Measurements from ENCODE around the gene THSD7A. TPM values are rescaled to one million over a fixed set of nuclear protein-coding genes. Genes with fewer than 3 reads are reported as not detected.

The THSD7A gene
- total RNA-seq, 1 donor from 2014 or later = 0.35 TPM

GRCh38 chr7:11517853-11518252 lies 314.1 kb downstream of the THSD7A start:
- no peak overlapping the region for H3K4me3 Mint-ChIP-seq (ENCODE audit: unreplicated experiment)

GRCh38 chr7:11516328-11516727 lies 315.7 kb downstream of the THSD7A start:
- DNase-seq (ENCODE audit: low spot score) = no peak
- Mint-ChIP-seq H3K36me3 (ENCODE audit: low read depth) (peaks cover 2% of the 10 kb centered on the region), H3K27ac (ENCODE audit: unreplicated experiment) (no peak overlapping the region), H3K4me3 (ENCODE audit: unreplicated experiment) (no peak overlapping the region), H3K9me3 (ENCODE audit: low read depth) (peaks cover 3% of the 10 kb centered on the region), H3K27me3 (ENCODE audit: low read depth) (no peaks in the 10 kb centered on the region), H3K4me1 (ENCODE audit: low read depth) (no peaks in the 10 kb centered on the region)
- TF ChIP-seq CTCF (IDR thresholded peaks at IDR 0.05) = no peak

More at GRCh38 chr7:11517853-11518252, 314.1 kb downstream of the THSD7A start:
- Mint-ChIP-seq H3K9me3 (ENCODE audit: low read depth) (no peaks in the 10 kb centered on the region), H3K27me3 (ENCODE audit: low read depth) (no peaks in the 10 kb centered on the region), H3K36me3 (ENCODE audit: low read depth) (no peaks in the 10 kb centered on the region), H3K27ac (ENCODE audit: unreplicated experiment) (no peak overlapping the region), H3K4me1 (ENCODE audit: low read depth) (no peaks in the 10 kb centered on the region)
- no peak for TF ChIP-seq CTCF (IDR thresholded peaks at IDR 0.05)
- DNase-seq (ENCODE audit: low spot score) = no peak

- Mint-ChIP-seq H3K36me3 (ENCODE audit: low read depth) (peaks cover 2% of the 10 kb centered on the region), H3K4me1 (ENCODE audit: low read depth) (no peaks in the 10 kb centered on the region), H3K4me3 (ENCODE audit: unreplicated experiment) (no peak overlapping the region), H3K9me3 (ENCODE audit: low read depth) (peaks cover 3% of the 10 kb centered on the region), H3K27me3 (ENCODE audit: low read depth) (no peaks in the 10 kb centered on the region), H3K27ac (ENCODE audit: unreplicated experiment) (no peak overlapping the region)
- no peak for TF ChIP-seq CTCF (IDR thresholded peaks at IDR 0.05)
- DNase-seq (ENCODE audit: low spot score) = no peak
Measured at GRCh38 chr7:11513460-11513859, 318.5 kb downstream of the THSD7A start.

GRCh38 chr7:11507929-11508328 lies 324.1 kb downstream of the THSD7A start:
- peaks cover 13% of the 10 kb centered on the region for H3K9me3 Mint-ChIP-seq (ENCODE audit: low read depth)
- H3K27ac Mint-ChIP-seq (ENCODE audit: unreplicated experiment) = no peak overlapping the region
- H3K27me3 Mint-ChIP-seq (ENCODE audit: low read depth) = no peaks in the 10 kb centered on the region
- H3K36me3 Mint-ChIP-seq (ENCODE audit: low read depth) = peaks cover 2% of the 10 kb centered on the region
- H3K4me3 Mint-ChIP-seq (ENCODE audit: unreplicated experiment) = no peak overlapping the region
- no peaks in the 10 kb centered on the region for H3K4me1 Mint-ChIP-seq (ENCODE audit: low read depth)
- DNase-seq (ENCODE audit: low spot score) = no peak
- TF ChIP-seq CTCF (IDR thresholded peaks at IDR 0.05) = no peak

- no peaks in the 10 kb centered on the region for H3K4me1 Mint-ChIP-seq (ENCODE audit: low read depth)
- H3K4me3 Mint-ChIP-seq (ENCODE audit: unreplicated experiment) = no peak overlapping the region
- peaks cover 4% of the 10 kb centered on the region for H3K36me3 Mint-ChIP-seq (ENCODE audit: low read depth)
- TF ChIP-seq CTCF (IDR thresholded peaks at IDR 0.05) = no peak
- peaks cover 23% of the 10 kb centered on the region for H3K9me3 Mint-ChIP-seq (ENCODE audit: low read depth)
- H3K27ac Mint-ChIP-seq (ENCODE audit: unreplicated experiment) = no peak overlapping the region
- no peak for DNase-seq (ENCODE audit: low spot score)
- no peaks in the 10 kb centered on the region for H3K27me3 Mint-ChIP-seq (ENCODE audit: low read depth)
Measured at GRCh38 chr7:11506417-11506816, 325.6 kb downstream of the THSD7A start.

Data from chondrocyte (in vitro differentiated cells).